ENCODE data around the gene GRHL1. TPM values are rescaled to one million over a fixed set of nuclear protein-coding genes. Genes with fewer than 3 reads are reported as not detected.

Gene GRHL1
- total and polyA plus RNA-seq, 2 experiments from 2014 or later: 2.9 to 4.2 TPM

- TF ChIP-seq ZNF462 (CRISPR knock-in tag; IDR thresholded peaks at IDR 0.05) (no peak), NANOG (IDR thresholded peaks at IDR 0.05; ENCODE audit: borderline replicate concordance) (no peak), EZH2phosphoT487 (IDR thresholded peaks at IDR 0.05; ENCODE audit: unreplicated experiment) (no peak), STAT1 (IDR thresholded peaks at IDR 0.05; ENCODE audit: unreplicated experiment) (no peak)
Measured at GRCh38 chr2:9973690-9974089, 22.2 kb downstream of the GRHL1 start (continued).

- no peak for DNase-seq (ENCODE audit: low spot score)
- peaks cover 5% of the 10 kb centered on the region; the same call in 2 of the 3 replicates for H3K4me1 Mint-ChIP-seq
- peaks cover 6% of the 10 kb centered on the region for H3K27me3 Mint-ChIP-seq (ENCODE audit: insufficient read depth, low read depth, poor library complexity)
- H3K27ac Mint-ChIP-seq: no peak overlapping the region
- Histone ChIP-seq H3K9me2 (ENCODE audit: insufficient read depth) (0 out of 2 replicates have a peak, but pooled peaks cover 3% of the 10 kb centered on the region), H3K27me3 (ENCODE audit: insufficient read depth) (no peaks in the 10 kb centered on the region), H2AFZ (no peak overlapping the region), H3K27ac (ENCODE audit: low read depth) (no peak overlapping the region), H3K36me3 (ENCODE audit: insufficient read depth) (no peaks in the 10 kb centered on the region), H4K20me1 (replicated peaks; ENCODE audit: insufficient read depth) (no peaks in the 10 kb centered on the region), H3K4me2 (no peak overlapping the region), H3K4me1 (ENCODE audit: insufficient read depth) (no peaks in the 10 kb centered on the region), H3K4me3 (no peak overlapping the region), H3F3A (replicated peaks; ENCODE audit: low read depth) (no peaks in the 10 kb centered on the region), H3K79me2 (replicated peaks; ENCODE audit: insufficient read depth) (no peaks in the 10 kb centered on the region)
- H3K9me3 Mint-ChIP-seq: no peaks in the 10 kb centered on the region
- ATAC-seq: no peak
- H3K4me3 Mint-ChIP-seq: no peak overlapping the region
- H3K36me3 Mint-ChIP-seq (ENCODE audit: low read depth): no peaks in the 10 kb centered on the region
- TF ChIP-seq STAT1 (IDR thresholded peaks at IDR 0.05; ENCODE audit: unreplicated experiment): no peak
- TF ChIP-seq CREB1 (CRISPR knock-in tag; IDR thresholded peaks at IDR 0.05; ENCODE audit: low read depth): no peak
- no peak for TF ChIP-seq EZH2phosphoT487 (IDR thresholded peaks at IDR 0.05; ENCODE audit: unreplicated experiment)
- TF ChIP-seq ZNF462 (CRISPR knock-in tag; IDR thresholded peaks at IDR 0.05): no peak
- TF ChIP-seq NANOG (IDR thresholded peaks at IDR 0.05; ENCODE audit: borderline replicate concordance): no peak
- TF ChIP-seq ZNF114 (CRISPR knock-in tag; IDR thresholded peaks at IDR 0.05): no peak
- no peak for TF ChIP-seq JUNB (IDR thresholded peaks at IDR 0.05; ENCODE audit: unreplicated experiment)
- TF ChIP-seq CTCF (conservative IDR thresholded peaks at IDR 0.05; ENCODE audit: low read depth in 2 of 2): no peak
Measured at GRCh38 chr2:9974343-9974742, 22.9 kb downstream of the GRHL1 start.
